ENCODE results near the gene ELANE.

Gene ELANE

DNA sequence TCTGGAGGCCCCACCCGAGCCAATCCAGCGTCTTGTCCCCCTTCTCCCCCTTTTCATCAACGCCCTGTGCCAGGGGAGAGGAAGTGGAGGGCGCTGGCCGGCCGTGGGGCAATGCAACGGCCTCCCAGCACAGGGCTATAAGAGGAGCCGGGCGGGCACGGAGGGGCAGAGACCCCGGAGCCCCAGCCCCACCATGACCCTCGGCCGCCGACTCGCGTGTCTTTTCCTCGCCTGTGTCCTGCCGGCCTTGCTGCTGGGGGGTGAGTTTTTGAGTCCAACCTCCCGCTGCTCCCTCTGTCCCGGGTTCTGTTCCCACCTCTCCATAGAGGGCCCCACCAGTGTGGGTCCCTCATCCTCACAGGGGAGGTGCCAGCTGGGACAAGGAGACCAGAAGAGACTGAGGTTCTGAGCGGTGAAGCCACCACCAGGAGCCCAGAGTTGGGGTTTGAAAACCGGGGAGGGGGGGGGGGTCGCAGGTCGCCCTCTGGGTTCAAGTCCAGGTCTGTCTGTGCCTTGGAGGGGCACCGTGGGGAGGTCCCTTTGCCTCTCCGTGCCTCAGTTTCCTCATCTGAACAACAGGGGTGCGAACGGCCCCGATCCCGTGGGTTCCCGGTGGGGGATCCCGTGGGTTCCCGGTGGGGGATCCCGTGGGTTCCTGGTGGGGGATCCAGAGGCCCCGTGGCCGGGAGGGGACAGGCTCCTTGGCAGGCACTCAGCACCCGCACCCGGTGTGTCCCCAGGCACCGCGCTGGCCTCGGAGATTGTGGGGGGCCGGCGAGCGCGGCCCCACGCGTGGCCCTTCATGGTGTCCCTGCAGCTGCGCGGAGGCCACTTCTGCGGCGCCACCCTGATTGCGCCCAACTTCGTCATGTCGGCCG, at the start of gene ELANE:
Gene ELANE, plus strand, starts transcription at position 168 of the 878 bp plus-strand sequence. Its CDS starts 26 bp downstream, at position 194.
- no peak for DNase-seq

GRCh38 chr19:802498-803098, 49.5 kb upstream of the ELANE start:
- DNase-seq, result no peak

DNA sequence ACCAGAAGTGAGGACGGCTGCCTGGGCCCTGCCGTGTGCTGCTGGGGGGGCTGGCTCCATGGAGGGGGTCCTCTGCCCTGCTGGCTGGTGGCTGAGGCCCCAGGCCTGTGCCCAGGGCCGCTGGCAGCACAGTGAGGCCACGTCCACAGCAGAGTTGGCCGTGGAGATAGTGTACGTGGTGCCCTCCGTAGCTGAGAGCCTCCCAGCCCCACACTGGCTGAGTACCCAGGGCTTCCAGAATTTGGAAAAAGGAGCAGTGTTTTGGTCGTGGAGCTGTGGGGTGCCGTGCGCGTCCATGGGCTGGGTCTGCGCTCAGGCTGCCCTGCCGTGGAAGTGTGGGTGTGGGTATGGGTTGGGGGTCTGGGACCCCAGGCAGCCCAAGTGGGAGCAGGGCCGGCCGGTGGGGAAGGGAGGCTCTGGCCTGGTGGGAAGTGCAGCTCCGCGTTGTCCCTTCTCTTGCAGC, 49.0 kb upstream of the ELANE start:
- no peak for DNase-seq

DNA sequence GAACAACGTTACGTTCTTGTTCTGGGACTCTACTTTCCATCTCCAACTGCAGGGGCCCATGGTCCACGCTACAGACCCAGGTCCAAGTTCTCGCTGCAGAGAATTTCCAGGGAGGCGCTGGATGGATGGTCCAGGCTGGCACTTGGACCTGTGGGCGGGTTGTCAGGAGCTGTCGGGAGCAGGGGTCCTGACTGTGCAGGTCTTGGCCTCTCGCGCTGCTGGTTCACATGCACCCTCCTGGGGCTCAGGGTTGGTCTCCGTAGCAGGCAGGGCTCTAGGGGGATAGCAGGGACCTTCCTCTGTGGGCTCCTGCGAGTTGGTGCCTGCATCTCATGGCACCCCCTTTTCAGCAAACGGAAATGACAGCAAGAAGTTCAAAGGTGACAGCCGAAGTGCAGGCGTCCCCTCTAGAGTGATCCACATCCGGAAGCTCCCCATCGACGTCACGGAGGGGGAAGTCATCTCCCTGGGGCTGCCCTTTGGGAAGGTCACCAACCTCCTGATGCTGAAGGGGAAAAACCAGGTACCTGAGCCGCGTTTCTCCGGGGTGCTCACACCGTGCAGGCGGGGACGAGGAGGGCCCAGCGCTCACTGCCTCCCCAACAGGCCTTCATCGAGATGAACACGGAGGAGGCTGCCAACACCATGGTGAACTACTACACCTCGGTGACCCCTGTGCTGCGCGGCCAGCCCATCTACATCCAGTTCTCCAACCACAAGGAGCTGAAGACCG, 48.3 kb upstream of the ELANE start:
- no peak for DNase-seq

GRCh38 chr19:804419-805165, 47.5 kb upstream of the ELANE start:
- no peak for DNase-seq

DNA sequence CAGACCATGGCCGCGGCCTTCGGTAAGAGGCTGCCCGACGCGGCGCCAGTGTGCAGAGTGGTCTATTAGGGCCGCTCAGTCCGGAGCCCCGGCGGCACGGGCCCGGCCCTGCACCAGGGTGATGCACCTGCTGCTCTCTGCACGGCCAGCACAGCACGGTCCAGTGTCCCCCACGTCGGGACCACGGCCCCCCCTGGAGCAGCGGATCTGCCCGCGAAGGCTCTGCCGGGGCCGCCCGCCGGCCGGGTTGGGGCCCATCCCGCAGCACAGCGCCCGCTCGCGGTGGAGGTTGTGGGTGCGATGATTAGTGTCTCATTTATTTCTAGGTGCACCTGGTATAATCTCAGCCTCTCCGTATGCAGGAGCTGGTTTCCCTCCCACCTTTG, 46.9 kb upstream of the ELANE start:
- DNase-seq, result no peak

- DNase-seq, result no peak
Observed at GRCh38 chr19:805600-806550, 46.2 kb upstream of the ELANE start.

DNA sequence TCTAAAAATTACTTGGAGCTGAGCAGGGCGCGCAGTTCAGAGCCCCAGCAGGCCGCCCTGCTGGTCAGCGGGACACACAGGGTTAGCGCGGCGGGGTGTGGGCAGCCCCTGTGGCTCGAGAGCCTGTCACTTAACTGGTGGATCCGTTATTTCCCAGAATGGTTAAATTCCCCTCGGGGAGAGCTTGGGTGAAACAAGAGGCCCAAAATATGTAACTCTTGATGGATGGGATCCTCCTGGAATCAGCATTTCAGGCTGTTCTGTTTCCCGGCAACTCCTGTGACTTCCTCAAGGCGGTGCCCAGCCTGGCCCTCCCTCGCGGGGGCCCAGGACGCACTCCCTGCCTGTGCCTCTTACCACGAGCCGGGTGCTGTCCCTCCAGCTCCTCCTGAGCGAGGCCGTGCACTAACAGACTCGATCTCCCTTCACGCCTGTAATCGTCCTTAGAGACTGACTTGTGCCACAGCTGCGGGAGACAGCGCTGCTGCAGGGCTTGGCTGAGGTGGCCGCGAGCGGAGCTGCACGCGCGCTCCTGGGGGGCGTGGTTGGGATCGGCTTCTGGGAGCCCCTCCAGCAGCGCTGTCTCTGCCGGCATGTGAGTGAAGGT, 45.2 kb upstream of the ELANE start:
- DNase-seq, result no peak

GRCh38 chr19:807627-808422, 44.3 kb upstream of the ELANE start:
- no peak for DNase-seq

DNA sequence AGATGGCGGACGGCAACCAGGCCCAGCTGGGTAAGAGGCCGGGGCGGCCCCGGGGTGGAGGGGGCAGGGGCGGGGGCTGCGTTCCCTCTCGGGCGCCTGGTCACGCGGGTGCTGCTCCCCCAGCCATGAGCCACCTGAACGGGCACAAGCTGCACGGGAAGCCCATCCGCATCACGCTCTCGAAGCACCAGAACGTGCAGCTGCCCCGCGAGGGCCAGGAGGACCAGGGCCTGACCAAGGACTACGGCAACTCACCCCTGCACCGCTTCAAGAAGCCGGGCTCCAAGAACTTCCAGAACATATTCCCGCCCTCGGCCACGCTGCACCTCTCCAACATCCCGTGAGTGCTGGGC, 43.7 kb upstream of the ELANE start:
- no peak for DNase-seq

DNA sequence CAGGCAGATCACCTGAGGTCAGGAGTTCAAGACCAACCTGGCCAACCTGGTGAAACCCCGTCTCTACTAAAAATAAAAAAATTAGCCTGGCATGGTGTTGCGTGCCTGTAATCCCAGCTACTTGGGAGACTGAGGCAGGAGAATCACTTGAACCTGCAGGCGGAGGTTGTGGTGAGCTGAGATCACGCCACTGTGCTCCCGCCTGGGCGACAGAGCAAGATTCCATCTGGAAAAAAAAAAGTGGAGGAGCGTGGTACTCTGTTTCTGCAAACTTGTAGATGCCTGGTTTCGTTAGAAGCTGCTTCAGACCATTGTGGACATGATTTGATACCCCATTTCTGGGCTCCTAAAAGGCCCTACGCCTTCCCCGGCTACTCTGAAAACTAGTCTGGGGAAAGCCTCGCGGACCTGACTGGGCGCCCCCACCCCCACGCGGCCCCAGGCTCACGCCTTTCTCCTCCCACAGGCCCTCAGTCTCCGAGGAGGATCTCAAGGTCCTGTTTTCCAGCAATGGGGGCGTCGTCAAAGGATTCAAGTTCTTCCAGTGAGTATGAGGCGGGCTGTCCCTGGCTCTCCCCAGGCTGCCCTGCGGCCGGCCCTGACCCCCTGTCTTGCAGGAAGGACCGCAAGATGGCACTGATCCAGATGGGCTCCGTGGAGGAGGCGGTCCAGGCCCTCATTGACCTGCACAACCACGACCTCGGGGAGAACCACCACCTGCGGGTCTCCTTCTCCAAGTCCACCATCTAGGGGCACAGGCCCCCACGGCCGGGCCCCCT, 41.8 kb upstream of the ELANE start:
- no peak for DNase-seq

DNA sequence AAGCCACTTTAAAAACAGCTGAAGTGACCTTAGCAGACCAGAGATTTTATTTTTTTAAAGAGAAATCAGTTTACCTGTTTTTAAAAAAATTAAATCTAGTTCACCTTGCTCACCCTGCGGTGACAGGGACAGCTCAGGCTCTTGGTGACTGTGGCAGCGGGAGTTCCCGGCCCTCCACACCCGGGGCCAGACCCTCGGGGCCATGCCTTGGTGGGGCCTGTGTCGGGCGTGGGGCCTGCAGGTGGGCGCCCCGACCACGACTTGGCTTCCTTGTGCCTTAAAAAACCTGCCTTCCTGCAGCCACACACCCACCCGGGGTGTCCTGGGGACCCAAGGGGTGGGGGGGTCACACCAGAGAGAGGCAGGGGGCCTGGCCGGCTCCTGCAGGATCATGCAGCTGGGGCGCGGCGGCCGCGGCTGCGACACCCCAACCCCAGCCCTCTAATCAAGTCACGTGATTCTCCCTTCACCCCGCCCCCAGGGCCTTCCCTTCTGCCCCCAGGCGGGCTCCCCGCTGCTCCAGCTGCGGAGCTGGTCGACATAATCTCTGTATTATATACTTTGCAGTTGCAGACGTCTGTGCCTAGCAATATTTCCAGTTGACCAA, 41.1 kb upstream of the ELANE start:
- no peak for DNase-seq

DNA sequence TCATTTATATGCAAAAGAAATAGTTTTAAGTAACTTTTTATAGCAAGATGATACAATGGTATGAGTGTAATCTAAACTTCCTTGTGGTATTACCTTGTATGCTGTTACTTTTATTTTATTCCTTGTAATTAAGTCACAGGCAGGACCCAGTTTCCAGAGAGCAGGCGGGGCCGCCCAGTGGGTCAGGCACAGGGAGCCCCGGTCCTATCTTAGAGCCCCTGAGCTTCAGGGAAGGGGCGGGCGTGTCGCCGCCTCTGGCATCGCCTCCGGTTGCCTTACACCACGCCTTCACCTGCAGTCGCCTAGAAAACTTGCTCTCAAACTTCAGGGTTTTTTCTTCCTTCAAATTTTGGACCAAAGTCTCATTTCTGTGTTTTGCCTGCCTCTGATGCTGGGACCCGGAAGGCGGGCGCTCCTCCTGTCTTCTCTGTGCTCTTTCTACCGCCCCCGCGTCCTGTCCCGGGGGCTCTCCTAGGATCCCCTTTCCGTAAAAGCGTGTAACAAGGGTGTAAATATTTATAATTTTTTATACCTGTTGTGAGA, 40.5 kb upstream of the ELANE start:
- DNase-seq, result no peak

DNA sequence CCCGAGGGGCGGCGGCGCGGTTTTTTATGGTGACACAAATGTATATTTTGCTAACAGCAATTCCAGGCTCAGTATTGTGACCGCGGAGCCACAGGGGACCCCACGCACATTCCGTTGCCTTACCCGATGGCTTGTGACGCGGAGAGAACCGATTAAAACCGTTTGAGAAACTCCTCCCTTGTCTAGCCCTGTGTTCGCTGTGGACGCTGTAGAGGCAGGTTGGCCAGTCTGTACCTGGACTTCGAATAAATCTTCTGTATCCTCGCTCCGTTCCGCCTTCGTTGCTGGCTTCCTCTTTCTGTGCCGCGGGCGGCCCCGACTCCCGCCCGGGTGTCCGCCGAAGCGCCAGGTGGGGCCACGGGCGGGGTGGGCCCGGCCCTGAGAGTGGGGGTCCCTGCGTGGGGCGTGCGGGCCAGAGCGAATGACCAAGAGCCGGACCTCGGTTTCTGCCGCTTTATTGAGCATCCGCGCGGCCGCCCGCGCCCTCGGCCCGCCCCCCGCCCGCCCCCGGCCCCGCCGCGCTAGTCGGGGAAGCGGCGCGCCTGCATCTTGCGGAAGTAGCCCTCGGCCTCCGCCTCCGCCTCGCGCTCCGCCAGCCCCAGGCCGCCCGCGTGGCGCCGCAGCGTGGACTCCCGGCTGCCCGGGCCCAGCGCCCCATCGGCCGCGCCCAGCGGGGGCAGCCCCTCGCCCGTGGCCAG, 39.9 kb upstream of the ELANE start:
- no peak for DNase-seq

DNA sequence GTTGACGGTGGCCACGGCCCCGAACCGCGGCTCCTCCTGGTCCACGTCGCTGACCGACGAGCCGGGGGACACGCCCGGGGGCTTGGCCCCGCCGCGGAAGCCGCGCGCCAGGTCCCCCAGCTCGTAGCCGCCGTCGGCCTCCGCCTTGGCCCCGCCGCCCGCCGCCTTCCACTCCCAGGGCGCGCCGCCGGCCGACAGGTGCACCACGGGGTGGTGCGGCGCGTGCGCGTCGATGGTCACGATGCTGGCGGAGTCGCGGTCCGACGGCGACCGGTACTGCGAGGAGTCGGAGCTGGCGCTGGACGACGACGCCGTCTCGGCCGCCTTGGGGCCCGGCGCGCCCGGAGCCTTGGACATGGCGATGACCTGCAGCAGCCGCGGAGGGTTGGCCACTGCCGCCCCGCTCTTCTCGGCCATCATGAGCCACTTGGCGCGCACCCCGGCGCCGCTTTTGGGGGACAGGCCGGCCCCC, 39.3 kb upstream of the ELANE start:
- DNase-seq, result no peak

- DNase-seq, result no peak
Observed at GRCh38 chr19:813219-814151, 38.6 kb upstream of the ELANE start.

All from NCI-H1436 (cell line).